Hematopoietic multipotent progenitor cell treated with erythropoietin and hydrocortisone succinate and interleukin-3 and kit ligand, for 4 days (in vitro differentiated cells): ENCODE data around the gene DTX2.
"Not testable (repeated sequence)": the region's sequence is repeated elsewhere in the genome, so short reads cannot be mapped to it uniquely, and the experiment has no call there.

Experiments
- DNase-seq: peaks from one replicate; pipeline ENCODE4 v3.0.0-alpha.2; 2015

The DTX2 gene

DNA sequence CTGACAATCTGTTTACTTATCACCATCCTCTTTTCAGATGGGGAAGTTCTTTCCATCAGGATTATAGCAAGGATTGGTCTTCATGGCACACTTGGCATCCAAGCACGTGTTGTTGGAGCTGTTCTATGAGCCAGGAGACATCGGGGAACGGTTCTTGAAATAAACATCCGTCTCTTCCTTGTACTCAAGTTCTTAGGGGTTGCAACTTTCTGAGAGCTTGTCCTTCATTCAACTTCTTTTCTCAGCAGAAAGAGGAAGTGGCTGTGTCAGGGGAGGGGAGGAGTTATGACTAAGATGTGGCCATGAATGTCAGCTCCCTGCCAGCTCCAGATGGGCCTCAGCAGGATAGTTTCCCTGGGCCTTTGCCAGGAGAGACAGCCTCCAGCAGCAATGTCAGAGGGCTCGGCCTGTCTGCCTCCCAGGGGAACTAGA lies 15.9 kb upstream of the DTX2 start:
- DNase-seq, result peak; percentile 69

DNA sequence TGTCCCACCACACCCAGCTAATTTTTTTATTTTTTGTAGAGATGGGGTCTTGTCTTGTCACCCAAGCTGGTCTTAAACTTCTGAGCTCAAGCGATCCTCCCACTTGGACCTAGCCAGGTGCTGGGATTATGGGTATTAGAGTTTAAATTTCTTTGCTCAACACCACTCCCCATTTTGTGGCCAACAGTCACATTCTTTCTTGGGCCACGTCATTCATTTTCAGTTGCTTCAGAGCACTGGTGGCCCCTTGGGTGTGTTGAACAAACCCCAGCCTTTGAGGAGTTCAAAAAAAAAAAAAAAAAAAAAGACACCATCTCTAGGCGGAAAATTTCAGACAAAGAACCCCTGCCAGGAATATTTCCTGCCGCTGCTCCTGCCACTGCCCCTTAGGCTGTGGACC lies 4.5 kb upstream of the DTX2 start:
- DNase-seq, result not testable (repeated sequence)

DNA sequence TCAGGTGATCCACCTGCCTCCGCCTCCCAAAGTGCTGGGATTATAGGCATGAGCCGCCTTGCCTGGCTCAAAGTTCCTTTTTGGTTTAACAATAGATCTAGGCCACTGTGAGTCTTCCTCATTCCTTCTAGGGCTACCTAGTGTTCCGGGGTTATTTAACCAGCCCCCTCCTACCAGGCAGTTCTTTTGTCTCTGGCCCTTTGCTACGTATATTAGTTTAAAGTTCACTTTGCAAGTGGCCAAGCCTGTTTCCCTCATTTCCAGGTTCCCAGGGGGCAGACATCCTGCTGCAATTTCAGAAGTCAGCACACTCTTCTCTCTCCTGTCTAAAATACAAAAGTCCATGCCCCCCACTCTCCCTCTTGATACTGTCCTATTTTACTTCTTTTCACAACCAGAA lies 3.0 kb upstream of the DTX2 start:
- not testable (repeated sequence) for DNase-seq

DNA sequence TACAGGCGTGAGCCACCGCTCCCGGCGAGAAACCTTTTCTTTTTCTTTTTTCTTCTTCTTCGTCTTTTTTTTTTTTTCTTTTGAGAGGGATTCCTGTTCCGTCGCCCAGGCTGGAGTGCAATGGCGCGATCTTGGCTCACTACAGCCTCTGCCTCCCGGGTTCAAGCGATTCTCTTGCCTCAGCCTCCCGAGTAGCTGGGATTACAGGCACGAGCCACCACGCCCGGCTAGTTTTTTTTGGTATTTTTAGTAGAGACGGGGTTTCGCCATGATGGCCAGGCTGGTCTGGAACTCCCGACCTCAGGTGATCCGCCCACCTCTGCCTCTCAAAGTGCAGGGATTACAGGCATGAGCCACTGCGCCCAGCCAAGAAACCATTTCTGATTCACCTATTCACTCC lies 742 bp upstream of the DTX2 start:
- DNase-seq, result not testable (repeated sequence)

DNA sequence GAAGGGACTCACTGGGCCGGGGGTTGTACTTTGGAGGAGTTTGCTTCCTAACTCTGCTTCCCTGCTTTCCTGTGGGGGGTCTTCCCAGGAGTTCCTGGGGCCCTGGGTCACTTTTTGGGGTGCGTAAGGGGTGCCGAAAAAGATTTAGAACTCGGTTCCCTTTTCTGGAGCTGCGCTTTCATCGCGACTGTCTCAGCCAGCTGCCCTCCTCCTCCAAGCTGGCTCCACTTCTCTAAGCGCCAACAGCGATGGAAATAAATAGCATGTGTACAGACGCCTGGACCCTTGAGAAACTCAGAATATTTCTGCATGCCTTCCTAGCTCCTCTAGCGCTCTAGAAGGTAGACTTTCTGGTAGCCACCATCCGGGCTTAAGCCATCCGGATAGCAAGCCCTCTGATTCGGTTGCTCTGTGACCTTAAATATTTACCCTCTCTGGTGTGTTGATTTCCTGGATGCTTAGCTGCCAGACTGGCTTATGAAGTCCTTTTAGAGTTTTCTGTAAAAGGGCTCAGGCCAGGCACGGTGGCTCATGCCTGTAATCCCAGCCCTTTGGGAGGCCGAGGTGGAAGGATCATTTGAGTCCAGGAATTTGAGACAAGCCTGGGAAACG lies 868 bp downstream of the DTX2 start:
- not testable (repeated sequence) for DNase-seq

GRCh38 chr7:76464959-76465358 lies 3.5 kb downstream of the DTX2 start:
- not testable (repeated sequence) for DNase-seq

- not testable (repeated sequence) for DNase-seq
Observed at GRCh38 chr7:76465950-76466349, 4.4 kb downstream of the DTX2 start.

DNA sequence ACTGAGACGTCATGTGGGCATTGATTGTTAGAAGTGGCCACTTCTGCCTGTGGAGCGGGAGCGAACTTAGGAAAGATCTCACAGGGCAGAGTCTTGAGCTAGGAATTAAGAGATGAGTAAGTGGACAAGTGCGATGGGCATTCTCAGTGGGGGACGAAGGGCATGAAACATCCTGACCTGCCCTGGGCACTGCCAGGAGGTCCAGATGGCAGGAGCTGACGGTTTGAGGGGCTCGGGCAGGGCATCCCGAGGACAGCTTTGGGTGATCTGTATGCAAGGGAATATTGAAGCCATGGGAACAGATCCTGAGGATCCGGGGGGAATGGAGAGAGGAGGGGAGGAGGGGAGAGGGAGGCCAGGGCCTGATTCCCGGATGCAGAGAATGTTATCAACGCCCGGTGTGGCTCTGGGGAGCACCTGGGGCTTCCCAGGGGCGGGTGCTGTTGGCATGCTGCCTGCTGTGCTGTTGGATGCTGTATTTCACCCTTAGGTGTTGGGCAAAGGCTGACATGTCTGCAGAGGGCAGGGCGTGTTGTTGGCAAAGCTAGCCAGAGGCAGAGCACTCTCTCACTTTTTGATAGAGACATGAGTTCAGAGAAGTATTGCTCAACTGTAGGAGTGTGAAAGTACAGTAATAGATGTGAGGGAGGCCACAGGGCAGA lies 6.4 kb downstream of the DTX2 start:
- not testable (repeated sequence) for DNase-seq

DNA sequence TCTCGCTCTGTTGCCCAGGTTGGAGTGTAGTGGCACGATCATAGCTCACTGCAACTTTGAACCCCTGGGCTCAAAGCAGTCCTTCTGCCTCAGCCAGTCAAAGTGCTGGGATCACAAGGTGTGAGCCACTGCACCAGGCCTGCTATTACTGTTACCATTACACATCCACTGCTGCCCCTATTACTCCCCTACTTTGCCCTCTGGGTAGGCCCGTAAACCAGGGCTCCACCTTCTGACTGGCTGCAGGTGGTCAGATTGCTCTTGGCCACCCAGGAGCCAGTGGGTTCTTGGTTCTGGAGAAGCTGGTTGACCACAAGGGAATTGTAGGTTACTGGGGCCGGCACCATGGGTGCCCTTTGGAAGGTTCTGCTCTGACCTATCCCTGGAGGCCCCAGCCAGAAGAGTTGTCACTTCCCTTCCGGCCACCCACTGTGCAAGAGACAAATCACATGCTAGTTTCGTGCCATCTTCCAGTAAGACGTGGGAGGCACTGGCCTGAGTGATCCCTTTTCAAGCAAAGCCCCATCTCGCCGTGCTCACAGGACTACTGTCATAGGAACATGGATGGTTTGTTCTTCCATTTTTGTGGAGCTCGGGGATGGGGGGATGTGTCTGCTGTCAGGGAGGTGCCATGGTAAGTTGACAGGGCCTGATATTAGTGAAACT lies 10.2 kb downstream of the DTX2 start:
- not testable (repeated sequence) for DNase-seq

DNA sequence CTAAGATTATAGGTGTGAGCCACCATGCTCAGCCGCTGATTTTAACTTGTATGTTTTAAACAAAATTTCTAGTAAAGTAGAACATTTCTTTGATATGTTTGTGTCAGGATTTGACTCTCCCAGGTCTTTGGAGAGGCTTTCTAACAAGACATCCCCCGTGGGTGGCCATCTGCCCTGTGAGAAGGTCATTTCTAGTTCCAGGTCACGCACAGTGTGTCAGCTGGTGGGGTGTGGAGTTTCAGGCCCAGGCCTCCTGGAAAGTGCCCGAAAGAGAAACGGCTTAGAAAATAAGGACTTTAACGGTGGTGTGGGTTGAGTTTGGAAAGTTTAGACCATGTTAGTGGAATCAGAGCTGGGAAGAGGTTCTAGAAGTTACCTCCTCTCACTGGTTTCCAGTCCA lies 11.6 kb downstream of the DTX2 start:
- DNase-seq, result not testable (repeated sequence)

- not testable (repeated sequence) for DNase-seq
Observed at GRCh38 chr7:76476280-76476679, 14.8 kb downstream of the DTX2 start.

DNA sequence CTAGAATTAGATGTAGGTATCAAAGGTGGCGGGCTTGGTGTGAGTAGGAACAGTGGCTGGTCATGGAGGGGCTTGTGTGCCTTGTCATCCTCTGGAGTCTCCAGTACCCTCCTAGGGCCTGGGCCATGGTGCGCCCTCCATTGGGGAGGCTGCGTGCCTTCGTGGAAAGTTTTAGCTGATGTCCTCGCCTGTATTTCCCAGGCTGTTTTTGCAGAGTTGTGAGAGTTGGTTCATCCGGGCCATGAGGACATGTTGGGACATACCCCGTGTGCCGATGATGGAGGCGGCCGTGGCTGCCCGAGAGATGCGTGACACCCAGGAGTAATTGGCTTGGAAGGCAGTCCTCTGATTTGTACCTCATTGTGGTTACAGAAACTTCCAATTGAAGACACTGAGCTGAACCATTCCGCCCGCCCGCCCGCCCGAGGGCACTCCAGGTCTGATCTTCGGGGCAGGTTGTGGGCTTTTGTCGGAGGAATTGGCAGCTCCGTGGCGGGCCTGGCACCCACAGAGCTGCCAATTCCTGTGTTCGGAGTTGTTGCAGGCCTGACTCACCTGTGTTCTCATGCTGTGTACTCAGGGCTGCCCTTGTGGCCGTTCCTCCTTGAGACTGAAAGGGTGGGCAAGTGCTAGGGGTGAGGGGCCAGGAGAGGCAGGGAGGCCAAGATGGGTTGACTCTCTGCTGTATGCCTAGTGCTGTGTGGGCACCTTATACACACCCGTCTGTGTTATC lies 15.4 kb downstream of the DTX2 start:
- DNase-seq, result not testable (repeated sequence)

DNA sequence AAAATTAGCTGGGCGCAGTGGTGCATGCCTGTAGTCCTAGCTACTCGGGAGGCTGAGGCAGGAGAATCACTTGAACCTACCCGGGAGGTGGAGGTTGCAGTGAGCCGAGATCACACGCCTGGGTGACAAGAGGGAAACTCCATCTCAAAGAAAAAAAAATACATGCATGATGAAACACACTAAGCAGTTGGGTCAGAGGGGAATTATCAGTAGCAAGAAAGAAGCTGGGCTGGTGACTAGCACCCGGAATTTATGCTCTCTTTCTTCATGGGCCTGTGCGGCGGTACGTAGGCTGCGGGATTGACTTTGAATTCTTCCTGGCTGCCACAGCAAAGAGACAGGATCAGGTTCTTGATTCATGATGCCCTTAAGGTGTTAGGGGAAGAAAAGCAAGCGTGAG lies 18.1 kb downstream of the DTX2 start:
- DNase-seq, result not testable (repeated sequence)

- DNase-seq, result not testable (repeated sequence)
Observed at GRCh38 chr7:76480403-76481253, 19.1 kb downstream of the DTX2 start.

- DNase-seq, result not testable (repeated sequence)
Observed at GRCh38 chr7:76482660-76483059, 21.2 kb downstream of the DTX2 start.

- DNase-seq, result not testable (repeated sequence)
Observed at GRCh38 chr7:76483081-76483480, 21.6 kb downstream of the DTX2 start.

DNA sequence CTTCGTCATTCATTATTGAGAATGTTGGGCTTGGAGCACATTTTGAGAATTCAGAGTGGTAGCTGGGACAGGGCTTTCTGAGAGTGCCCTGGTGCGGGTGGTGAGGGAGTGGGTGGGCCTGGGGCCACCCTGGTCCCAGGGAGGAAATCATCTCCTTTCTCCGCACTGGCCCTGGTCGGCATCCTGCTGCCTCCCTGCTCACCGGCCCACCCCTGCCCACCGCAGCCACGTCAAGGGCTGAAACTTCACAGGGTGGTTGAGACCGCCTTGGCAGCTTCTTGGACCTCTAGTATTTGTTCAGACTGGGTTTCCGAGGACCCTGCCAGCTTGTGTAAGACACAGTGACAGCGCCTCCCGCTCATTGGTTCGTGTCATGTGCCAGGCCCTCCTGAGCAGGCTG lies 22.9 kb downstream of the DTX2 start:
- not testable (repeated sequence) for DNase-seq

DNA sequence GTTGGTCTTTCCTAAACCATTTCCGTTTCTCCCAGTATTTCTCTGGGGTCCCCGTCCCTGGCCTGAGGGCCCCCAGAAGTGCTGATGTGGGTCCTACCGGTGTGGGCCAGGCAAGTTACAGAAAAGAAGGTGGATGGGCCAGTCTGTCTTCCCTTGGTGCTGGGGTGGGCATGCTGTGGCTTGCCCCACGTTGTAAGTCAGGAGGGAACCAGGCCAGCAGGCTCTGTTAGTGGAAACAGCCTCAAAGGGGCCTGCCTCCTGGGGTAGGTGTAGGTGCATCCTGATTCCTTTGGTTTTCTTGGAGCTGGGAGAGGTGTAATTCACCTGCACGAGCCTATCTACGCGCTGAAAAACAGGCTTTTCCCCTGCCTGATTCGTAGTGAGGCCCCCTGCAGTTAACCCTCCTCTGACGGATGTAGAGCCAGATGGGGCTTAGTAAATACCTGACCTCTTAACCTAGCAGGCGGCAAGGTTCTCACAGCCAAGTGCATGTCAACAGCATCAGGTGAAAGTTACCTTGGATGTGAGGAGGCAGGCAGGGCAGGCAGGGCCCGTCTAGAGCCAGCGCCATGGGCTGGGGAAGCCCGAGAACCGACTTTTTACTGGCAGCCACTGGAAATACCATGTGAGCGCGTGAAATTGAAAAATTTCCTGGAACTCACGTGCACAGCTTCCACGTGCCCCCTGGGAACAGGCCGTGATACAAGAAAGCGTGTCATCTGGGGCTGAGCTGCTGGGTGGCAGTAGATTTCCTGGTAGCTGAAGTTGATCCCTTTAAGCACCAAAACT lies 24.5 kb downstream of the DTX2 start:
- not testable (repeated sequence) for DNase-seq

DNA sequence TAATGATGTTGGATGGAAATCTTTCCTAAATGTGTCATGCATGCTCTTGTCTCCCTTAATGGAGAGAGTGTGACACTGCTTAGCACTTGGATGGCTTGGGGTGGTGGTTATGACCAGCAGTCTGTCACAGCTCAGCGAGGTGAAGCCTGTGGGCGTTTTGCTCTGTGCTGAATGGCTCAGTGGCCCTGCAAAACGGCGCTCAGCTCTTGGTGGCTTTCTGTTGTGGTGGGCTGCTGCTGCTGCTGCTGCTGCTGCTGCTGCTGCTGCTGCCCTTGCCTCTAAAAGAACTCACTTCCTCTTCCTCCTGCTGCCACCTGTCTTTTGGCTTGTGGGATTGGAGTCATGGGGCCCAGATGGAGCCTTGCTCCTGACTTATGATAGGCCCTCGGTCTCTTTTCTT lies 25.1 kb downstream of the DTX2 start:
- not testable (repeated sequence) for DNase-seq

- not testable (repeated sequence) for DNase-seq
Observed at GRCh38 chr7:76487969-76488368, 26.5 kb downstream of the DTX2 start.

- not testable (repeated sequence) for DNase-seq
Observed at GRCh38 chr7:76492139-76492538, 30.6 kb downstream of the DTX2 start.
